ENCODE results near the gene NRXN3. TPM values are rescaled to one million over a fixed set of nuclear protein-coding genes. Genes with fewer than 3 reads are reported as not detected.
A peak's percentile ranks its signal among the peaks of the same experiment; 100 is the strongest.

The NRXN3 gene
- total and polyA plus RNA-seq, 2 of the 4 experiments (the other 2 are of a cell fraction) = 4.8 to 25.1 TPM

- no peak overlapping the region for H2BK20ac ChIP-seq (ENCODE audit: low read depth, low read length)
- no peak overlapping the region for H4K8ac ChIP-seq (ENCODE audit: low read depth in 2 of 2, low read length in 2 of 2)
- H3K9me1 ChIP-seq (ENCODE audit: insufficient read depth, low read length) = no peaks in the 10 kb centered on the region
- ChIA-PET CTCF (no interaction called here), POLR2A (ENCODE audit: unreplicated experiment) (no interaction called here)
- no peak overlapping the region for H3K4ac ChIP-seq (ENCODE audit: low read depth, low read length)
- no peak overlapping the region for H2BK15ac ChIP-seq (ENCODE audit: low read depth, low read length)
- ATAC-seq (ENCODE audit: low read depth) (peak; percentile 86), DNase-seq (peak; percentile 64)
- H3K18ac ChIP-seq (ENCODE audit: low read depth, low read length) = no peak overlapping the region
- H3K14ac ChIP-seq (replicated peaks; ENCODE audit: low read depth, low read length) = no peak overlapping the region
- H4K5ac ChIP-seq (ENCODE audit: low read depth, low read length) = no peak overlapping the region
- H2AK5ac ChIP-seq (ENCODE audit: low read depth, low read length) = no peak overlapping the region
- peaks cover 5% of the 10 kb centered on the region; the same call in 1 of the 2 replicates for H3K4me1 ChIP-seq (ENCODE audit: control insufficient read depth, insufficient read depth, low read length)
- H3K9ac ChIP-seq (ENCODE audit: low read depth, low read length) = no peak overlapping the region
- peak overlapping the region; percentile 21; the same call in 1 of the 2 replicates for H3K4me2 ChIP-seq (ENCODE audit: low read depth, low read length)
- H3K9me3 ChIP-seq (ENCODE audit: control insufficient read depth, insufficient read depth, low read length) = no peaks in the 10 kb centered on the region
- no peak overlapping the region for H2AFZ ChIP-seq (replicated peaks; ENCODE audit: low read length, poor library complexity)
- H2BK5ac ChIP-seq (ENCODE audit: low read depth, low read length, poor library complexity, severe bottlenecking) = no peak overlapping the region
- intact Hi-C loops (cut with micrococcal nuclease) = no loop called here
- no peak overlapping the region for H2BK120ac ChIP-seq (ENCODE audit: low read depth, low read length)
- no peak overlapping the region for H3K56ac ChIP-seq (ENCODE audit: extremely low read depth, insufficient read depth, low read length)
- BruUV-seq (replicated peaks) = no TSS peak
- dilution Hi-C loops (cut with HindIII; ENCODE audit: low sequenced_read_pairs, unreplicated experiment) = no loop called here
- H4K20me1 ChIP-seq (ENCODE audit: insufficient read depth, low read length) = no peaks in the 10 kb centered on the region
- no CpG with 5 or more reads among the region's 9 CpGs for WGBS, 2 experiments (ENCODE audit: extremely low coverage in 2 of 2, insufficient read length in 1 of 2)
- in situ Hi-C loops (cut with MboI; ENCODE audit: low sequenced_read_pairs) = no loop called here
- H3K4me3 ChIP-seq (ENCODE audit: insufficient read depth, low read depth, low read length) = no peak overlapping the region
- no peak overlapping the region for H2AK9ac ChIP-seq (replicated peaks; ENCODE audit: low read depth, low read length, poor library complexity)
- no peaks in the 10 kb centered on the region for H3K27me3 ChIP-seq (ENCODE audit: control insufficient read depth, insufficient read depth, low read length)
- no peak overlapping the region for H4K91ac ChIP-seq (ENCODE audit: insufficient read depth, low read depth, low read length)
- H3K23ac ChIP-seq (ENCODE audit: low read depth, low read length) = no peak overlapping the region
- no peak overlapping the region for H3K27ac ChIP-seq (ENCODE audit: insufficient read depth, low read length)
- H3K79me1 ChIP-seq (ENCODE audit: low read depth in 1 of 2, low read length in 2 of 2) = no peaks in the 10 kb centered on the region
- H3K36me3 ChIP-seq (ENCODE audit: control insufficient read depth, insufficient read depth, low read length) = no peaks in the 10 kb centered on the region
- no peak for TF ChIP-seq FOS (IDR thresholded peaks at IDR 0.05; ENCODE audit: low read depth, low read length)
- no peak for TF ChIP-seq CTCF (conservative IDR thresholded peaks at IDR 0.05; ENCODE audit: low read depth, low read length)
- no peak for TF ChIP-seq RAD21 (IDR thresholded peaks at IDR 0.05; ENCODE audit: low read length)
- no peak for TF ChIP-seq MAZ (IDR thresholded peaks at IDR 0.05; ENCODE audit: borderline replicate concordance, low read depth, low read length)
- TF ChIP-seq USF2 (IDR thresholded peaks at IDR 0.05; ENCODE audit: low read depth, low read length) = no peak
- no peak for TF ChIP-seq NFE2L2 (IDR thresholded peaks at IDR 0.05; ENCODE audit: low read depth, low read length)
- TF ChIP-seq POLR2A (IDR thresholded peaks at IDR 0.05; ENCODE audit: low read depth, low read length) = no peak
- no peak for TF ChIP-seq MXI1 (IDR thresholded peaks at IDR 0.05; ENCODE audit: borderline replicate concordance, low read depth, low read length)
- no peak for TF ChIP-seq SMC3 (IDR thresholded peaks at IDR 0.05; ENCODE audit: low read depth, low read length)
- no peak for TF ChIP-seq BHLHE40 (IDR thresholded peaks at IDR 0.05; ENCODE audit: low read depth, low read length)
- no peak for TF ChIP-seq MAFK (IDR thresholded peaks at IDR 0.05; ENCODE audit: low read depth, low read length)
- no peak for TF ChIP-seq RCOR1 (IDR thresholded peaks at IDR 0.05; ENCODE audit: insufficient replicate concordance, low read length)
- TF ChIP-seq, protein P1, sequence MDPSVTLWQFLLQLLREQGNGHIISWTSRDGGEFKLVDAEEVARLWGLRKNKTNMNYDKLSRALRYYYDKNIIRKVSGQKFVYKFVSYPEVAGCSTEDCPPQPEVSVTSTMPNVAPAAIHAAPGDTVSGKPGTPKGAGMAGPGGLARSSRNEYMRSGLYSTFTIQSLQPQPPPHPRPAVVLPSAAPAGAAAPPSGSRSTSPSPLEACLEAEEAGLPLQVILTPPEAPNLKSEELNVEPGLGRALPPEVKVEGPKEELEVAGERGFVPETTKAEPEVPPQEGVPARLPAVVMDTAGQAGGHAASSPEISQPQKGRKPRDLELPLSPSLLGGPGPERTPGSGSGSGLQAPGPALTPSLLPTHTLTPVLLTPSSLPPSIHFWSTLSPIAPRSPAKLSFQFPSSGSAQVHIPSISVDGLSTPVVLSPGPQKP (IDR thresholded peaks at IDR 0.05; ENCODE audit: borderline replicate concordance, low read depth, low read length) = no peak
- no peak for TF ChIP-seq CHD1 (IDR thresholded peaks at IDR 0.05; ENCODE audit: low read depth, low read length)
- no peak for TF ChIP-seq CEBPB (IDR thresholded peaks at IDR 0.05; ENCODE audit: low read depth, low read length)
Observed at GRCh38 chr14:79708426-79709388, 1538.5 kb downstream of the NRXN3 start.

Data from IMR-90 (cell line).